Measurements from ENCODE around the gene OR6S1.
"Not testable (repeated sequence)": the region's sequence is repeated elsewhere in the genome, so short reads cannot be mapped to it uniquely, and the experiment has no call there.

Gene OR6S1

GRCh38 chr14:20608383-20609110 lies 32.9 kb downstream of the OR6S1 start:
- DNase-seq: no peak

GRCh38 chr14:20607617-20608016 lies 33.9 kb downstream of the OR6S1 start:
- DNase-seq: no peak

GRCh38 chr14:20606902-20607242 lies 34.6 kb downstream of the OR6S1 start:
- no peak for DNase-seq

GRCh38 chr14:20606190-20606901 lies 35.1 kb downstream of the OR6S1 start:
- no peak for DNase-seq

- no peak for DNase-seq
Measured at GRCh38 chr14:20603813-20604690, 37.4 kb downstream of the OR6S1 start.

- DNase-seq: no peak
Measured at GRCh38 chr14:20602583-20602982, 38.9 kb downstream of the OR6S1 start.

- DNase-seq: no peak
Measured at GRCh38 chr14:20601522-20601921, 40.0 kb downstream of the OR6S1 start.

- no peak for DNase-seq
Measured at GRCh38 chr14:20597108-20597507, 44.4 kb downstream of the OR6S1 start.

GRCh38 chr14:20595726-20596125 lies 45.8 kb downstream of the OR6S1 start:
- not testable (repeated sequence) for DNase-seq

- no peak for DNase-seq
Measured at GRCh38 chr14:20592574-20592973, 48.9 kb downstream of the OR6S1 start.

- DNase-seq: no peak
Measured at GRCh38 chr14:20591235-20591634, 50.3 kb downstream of the OR6S1 start, which contains the start of gene RNASE12. Gene RNASE12 (minus strand): TSS chr14:20591376. CDS start chr14:20590723, 653 bp downstream.
